Limb (tissue), 2 donors: ENCODE data around the gene LHCGR.
A peak's percentile ranks its signal among the peaks of the same experiment; 100 is the strongest.
"Not testable (repeated sequence)": the region's sequence is repeated elsewhere in the genome, so short reads cannot be mapped to it uniquely, and the experiment has no call there.

Source experiments
- DNase-seq, 2 donors: peaks; one replicate each; pipeline ENCODE4 v3.0.0-alpha.2; 2016; ENCODE audit errors: extremely low spot score in 2 of 2

LHCGR gene

DNA sequence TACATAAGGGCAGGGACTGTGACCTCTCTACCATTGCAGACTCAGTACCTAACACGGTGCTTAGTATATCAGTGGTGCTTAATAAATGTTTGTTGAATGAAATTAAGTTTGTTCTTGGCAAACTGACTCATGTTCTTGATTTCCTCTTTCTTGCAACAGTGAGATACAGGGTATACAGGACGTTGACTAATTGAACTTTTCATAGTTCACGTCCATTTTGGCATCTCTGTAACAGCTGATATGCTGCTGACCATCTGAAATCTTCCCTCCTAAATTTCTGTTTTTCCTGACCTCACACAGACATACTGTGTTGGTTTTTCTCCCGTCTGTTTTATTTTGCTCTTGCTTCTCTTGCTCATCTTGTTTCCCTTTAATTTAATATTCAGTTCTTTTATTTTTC is 44.2 kb downstream of the LHCGR start:
- DNase-seq = no peak

GRCh38 chr2:48709096-48710034 is 46.2 kb downstream of the LHCGR start:
- DNase-seq = no peak

DNA sequence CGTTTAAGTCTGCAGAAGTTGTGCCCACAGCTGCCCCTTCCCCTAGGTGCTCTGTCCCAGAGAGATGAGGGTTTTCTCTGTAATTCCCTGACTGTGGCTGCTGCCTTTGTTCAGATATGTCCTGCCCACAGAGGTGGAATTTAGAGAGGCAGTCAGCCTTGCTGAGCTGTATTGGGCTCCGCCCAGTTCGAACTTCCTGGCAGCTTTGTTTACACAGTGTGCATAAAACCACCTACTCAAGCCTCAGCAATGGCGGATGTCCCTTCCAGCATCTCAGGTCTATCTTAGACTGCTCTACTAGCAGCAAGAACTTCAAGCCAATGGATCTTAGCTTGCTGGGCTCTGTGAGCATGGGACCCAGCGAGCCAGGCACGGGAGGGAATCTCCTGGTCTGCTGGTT is 48.1 kb downstream of the LHCGR start:
- no peak for DNase-seq

DNA sequence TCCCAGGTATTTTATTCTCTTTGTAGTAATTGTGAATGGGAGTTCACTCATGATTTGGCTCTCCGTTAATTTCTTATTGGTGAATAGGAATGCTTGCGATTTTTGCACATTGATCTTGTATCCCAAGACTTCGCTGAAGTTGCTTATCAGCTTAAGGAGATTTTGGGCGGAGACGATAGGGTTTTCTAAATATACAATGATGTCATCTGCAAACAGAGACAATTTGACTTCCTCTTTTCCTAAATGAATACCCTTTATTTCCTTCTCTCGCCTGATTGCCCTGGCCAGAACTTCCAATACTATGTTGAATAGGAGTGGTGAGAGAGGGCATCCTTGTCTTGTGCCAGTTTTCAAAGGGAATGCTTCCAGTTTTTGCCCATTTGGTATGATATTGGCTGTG is 51.9 kb downstream of the LHCGR start:
- DNase-seq = not testable (repeated sequence)

DNA sequence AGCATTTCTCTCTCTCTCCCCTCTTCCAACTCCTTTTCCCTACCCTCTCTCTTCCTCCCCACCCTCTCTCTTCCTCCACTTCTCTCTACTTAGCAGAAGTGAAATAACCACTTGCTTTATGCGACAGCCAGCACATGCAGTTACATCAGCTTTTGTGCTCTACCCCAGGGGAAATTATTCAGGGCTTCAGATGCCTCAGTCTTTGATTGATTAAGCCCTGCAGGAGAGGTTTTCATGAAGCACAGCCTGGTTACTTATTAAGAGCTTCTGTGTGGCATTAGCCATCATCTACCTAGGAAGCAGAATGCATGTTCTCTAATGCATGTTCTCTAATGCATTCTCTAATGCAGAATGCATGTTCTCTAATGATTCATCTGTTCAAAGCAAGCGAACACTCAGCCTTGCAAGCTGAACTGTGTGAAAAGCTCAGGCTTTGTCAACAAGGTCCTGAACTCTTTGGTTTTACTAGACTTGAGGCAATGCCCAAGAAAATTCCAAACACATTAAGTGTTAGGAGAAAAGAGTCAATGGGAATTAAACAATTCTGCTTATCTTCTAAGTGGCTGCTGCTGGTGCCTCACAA is 56.1 kb downstream of the LHCGR start:
- no peak for DNase-seq

GRCh38 chr2:48696881-48697280 is 58.6 kb downstream of the LHCGR start:
- DNase-seq = no peak

- DNase-seq = no peak
These were observed 59.5 kb downstream of the LHCGR start for GRCh38 chr2:48695991-48696390.

DNA sequence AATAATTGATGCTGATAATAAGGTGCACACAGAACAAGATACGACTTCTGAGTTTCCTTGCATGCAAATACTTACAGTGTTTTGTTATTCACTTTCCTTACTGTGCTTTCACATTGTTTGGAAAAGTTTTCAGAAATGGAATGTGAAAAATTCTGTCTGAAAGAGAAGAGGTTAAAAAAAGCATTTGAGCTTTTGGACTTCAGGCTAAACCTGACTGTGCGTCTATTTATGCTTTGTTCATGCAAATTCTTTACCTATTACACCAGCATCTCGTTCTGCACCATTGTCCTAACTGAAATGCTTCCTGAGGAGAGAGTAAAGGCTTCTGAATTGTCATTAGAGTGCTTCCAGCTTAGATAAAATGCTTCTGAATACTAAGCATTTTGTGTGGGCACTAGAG is 61.4 kb downstream of the LHCGR start:
- no peak for DNase-seq

- no peak for DNase-seq
These were observed 61.9 kb downstream of the LHCGR start for GRCh38 chr2:48693645-48694044.

- DNase-seq = no peak
These were observed 62.5 kb downstream of the LHCGR start for GRCh38 chr2:48693066-48693465.

DNA sequence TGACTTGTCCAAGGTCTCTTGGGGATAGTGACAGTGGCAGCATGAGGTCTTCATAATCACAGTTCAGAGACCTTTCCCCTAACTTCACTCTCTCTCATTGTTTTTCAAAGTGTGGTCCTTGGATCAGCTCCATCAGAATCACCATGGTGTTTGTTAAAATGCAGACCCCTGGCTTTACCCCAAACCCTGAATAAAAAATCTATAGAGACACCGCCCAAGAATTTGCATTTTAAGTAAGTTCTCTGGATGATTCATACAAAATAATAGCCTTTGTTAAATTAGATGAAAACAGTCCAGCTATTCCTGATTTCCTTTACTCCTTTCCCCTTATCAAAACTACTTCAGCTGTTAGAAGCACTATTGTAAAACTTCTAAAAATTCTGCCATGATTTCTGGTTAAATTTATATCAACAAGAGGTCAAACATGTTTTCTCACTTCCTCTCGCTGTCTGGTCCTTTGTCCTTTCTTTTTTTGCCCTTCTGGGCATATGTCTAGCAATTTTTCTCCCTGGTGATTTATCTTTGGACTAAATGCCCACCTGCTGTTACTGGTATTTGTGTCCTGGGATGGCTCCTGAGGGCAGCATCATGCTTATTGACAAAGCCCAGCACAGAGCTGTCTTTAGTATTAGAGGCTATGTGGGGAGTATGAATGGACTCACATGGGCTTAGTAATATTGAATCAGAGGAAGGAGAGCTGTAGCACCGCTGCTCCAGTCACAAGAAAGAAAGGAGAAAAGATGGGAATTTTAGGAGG is 63.4 kb downstream of the LHCGR start:
- DNase-seq = no peak

- DNase-seq = no peak
These were observed 70.4 kb downstream of the LHCGR start for GRCh38 chr2:48685126-48685525.

- no peak for DNase-seq
These were observed 78.1 kb downstream of the LHCGR start for GRCh38 chr2:48677450-48677849.

DNA sequence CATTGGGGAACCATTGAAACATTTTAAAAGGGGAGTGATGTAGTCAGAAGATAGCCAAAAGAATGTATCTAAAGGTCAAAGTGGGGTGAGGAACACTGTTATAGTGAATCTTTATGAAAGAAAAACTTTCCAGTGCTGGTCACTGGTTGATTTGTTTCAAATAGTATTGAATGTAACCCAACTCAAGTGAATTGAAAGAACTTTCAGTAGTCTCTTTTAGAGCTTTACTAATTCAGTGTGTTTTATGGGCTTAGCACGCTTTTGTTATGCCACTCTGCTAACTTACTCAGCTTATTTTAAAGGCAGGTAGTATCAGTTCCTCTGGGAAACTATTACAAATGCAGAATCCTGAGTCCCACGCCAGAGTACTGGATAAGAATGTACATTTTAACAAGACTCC is 80.6 kb downstream of the LHCGR start:
- no peak for DNase-seq

- no peak for DNase-seq
These were observed 81.9 kb downstream of the LHCGR start for GRCh38 chr2:48673581-48673980.

GRCh38 chr2:48668992-48669391 is 86.5 kb downstream of the LHCGR start:
- DNase-seq = no peak

- peak in 1 of 2 donors; percentile 76 for DNase-seq
These were observed 104.2 kb downstream of the LHCGR start for GRCh38 chr2:48651158-48651790.

DNA sequence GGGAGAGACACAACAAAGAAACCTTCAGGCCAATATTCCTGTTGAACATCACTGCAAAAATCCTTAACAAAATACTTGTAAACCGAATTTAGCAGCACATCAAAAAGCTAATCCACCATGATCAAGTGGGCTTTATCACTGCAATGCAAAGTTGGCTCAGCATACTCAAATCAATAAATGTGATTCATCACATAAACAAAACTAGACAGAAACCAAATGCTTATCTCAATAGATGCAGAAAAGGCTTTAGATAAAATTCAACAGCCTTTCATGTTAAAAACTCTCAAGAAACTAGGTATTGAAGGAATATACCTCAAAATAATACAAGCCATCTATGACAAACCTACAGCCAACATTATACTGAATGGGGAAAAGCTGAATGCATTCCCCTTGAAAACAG is 117.3 kb downstream of the LHCGR start:
- no peak for DNase-seq
